22Rv1 (cell line): Measurements from ENCODE around the gene SALL4.

ENCODE experiments used
- CTCF ChIP-seq: fragments of 450-650 bp; IDR thresholded peaks from 2 replicates; pipeline ENCODE4 v1.5.1; 2017; ENCODE audit warnings: mild to moderate bottlenecking
- ZFX ChIP-seq: fragments of 450-650 bp; IDR thresholded peaks from 2 replicates; pipeline ENCODE4 v1.6.1; 2017; ENCODE audit warnings: antibody characterized with exemption, borderline replicate concordance

DNA sequence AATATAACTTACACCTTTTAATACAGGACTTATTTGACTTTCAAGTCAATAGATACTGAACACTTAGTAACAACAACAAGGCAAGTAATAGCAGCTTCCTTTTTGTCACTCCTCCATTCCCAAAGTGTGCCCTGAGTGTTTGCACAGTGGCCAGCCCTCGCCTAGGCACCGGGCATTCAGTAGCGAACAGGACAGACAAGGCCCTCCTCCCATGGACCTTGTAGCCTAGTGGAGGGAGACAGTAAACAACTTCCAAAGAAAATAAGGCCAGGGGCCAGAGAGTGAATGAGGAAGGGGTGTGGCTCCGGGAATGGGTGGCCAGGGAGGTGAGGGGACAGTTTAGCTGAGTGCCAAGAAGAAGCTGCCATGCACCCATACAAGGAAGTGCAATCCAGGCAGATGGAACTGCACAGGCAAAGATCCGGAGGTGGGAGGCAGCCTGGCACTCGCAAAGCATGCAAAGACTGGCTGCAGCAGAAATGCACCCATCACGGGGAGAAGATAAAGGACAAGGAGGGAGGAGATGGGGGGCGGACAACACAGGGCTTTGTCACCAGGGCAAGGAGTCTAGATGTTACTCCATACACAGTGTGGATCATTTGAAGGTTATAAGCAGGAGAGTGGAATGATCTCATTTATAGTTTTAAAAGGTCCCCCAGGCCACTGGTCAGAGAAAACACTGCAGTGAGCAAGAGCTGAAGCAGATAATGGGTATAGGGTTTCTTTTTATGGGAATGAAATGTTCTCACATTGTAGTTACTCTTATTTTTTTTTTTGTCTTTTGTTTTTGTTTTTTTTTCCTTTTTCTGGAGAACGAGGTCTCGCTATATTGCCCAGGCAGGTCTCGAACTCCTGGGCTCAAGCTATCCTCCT, 66.4 kb downstream of the SALL4 start:
- TF ChIP-seq CTCF = no peak
- TF ChIP-seq ZFX = no peak
